Tibial artery (tissue), 4 donors: ENCODE measurements around the gene C3orf52.

Source experiments
- DNase-seq, 2 donors: peaks; one replicate each; pipeline ENCODE4 v3.0.0-alpha.2; 2019
- H3K27ac ChIP-seq, 2 donors: fragments of 200-600 bp; sonication (generic) in 1 of 2; 1 replicate in 1 of 2; 2 replicates in 1 of 2; pipeline ENCODE4 v1.5.1; 2018 to 2019; ENCODE audit warnings: mild to moderate bottlenecking in 1 of 2
- H3K27me3 ChIP-seq, 2 donors: fragments of 200-600 bp; sonication (generic) in 1 of 2; one replicate each; pipeline versions ENCODE4 v1.5.1 to v1.6.0; 2016 to 2019
- H3K36me3 ChIP-seq, 3 donors: fragments of 200-600 bp; sonication (generic) in 2 of 3; one replicate each; pipeline ENCODE4 v1.5.1; 2016 to 2019; ENCODE audit warnings: mild to moderate bottlenecking in 2 of 3
- H3K4me1 ChIP-seq, 4 donors: fragments of 200-600 bp; sonication (generic) in 2 of 4; 1 replicate in 3 of 4; 2 replicates in 1 of 4; pipeline ENCODE4 v1.5.1; 2016 to 2019
- H3K4me3 ChIP-seq, 2 donors: fragments of 200-600 bp; sonication (generic) in 1 of 2; 1 replicate in 1 of 2; 2 replicates in 1 of 2; pipeline ENCODE4 v1.5.1; 2018 to 2019; ENCODE audit warnings: mild to moderate bottlenecking in 2 of 2
- H3K9me3 ChIP-seq, 3 donors: fragments of 200-600 bp; sonication (generic) in 1 of 3; one replicate each; pipeline ENCODE4 v1.5.1; 2016 to 2019
- intact Hi-C: fragments of 100-400 bp; cut with DNase I; formaldehyde crosslinking; loops from one replicate; pipeline ENCODE4 v1.15.0; 2023; ENCODE audit warnings: low total_unique reads
- TF ChIP-seq, protein P1 (sequence below), 2 experiments: fragments of 200-600 bp in 1 of 2; fragments of 450-650 bp in 1 of 2; IDR thresholded peaks; one replicate each; pipeline ENCODE4 v1.5.1; 2017 to 2019; ENCODE audit warnings: antibody characterized with exemption in 2 of 2, mild to moderate bottlenecking in 1 of 2, moderate library complexity in 1 of 2

C3orf52 gene

GRCh38 chr3:112132975-112133448 is 46.8 kb downstream of the C3orf52 start, which contains the start of gene GCSAM:
Gene GCSAM, minus strand, starts transcription at chr3:112133248. Its CDS starts 128 bp downstream, at chr3:112133120.
- H3K4me1 ChIP-seq: no peaks in the 10 kb centered on the region
- H3K36me3 ChIP-seq: peaks cover 0 to 6% (median 0%) of the 10 kb centered on the region in 3 donors
- no peak within 1 kb of the TSS for H3K4me3 ChIP-seq
- intact Hi-C loops: no loop called here
- no peaks in the 10 kb centered on the region for H3K27me3 ChIP-seq
- H3K9me3 ChIP-seq: no peaks in the 10 kb centered on the region
- no peak within 1 kb of the TSS for H3K27ac ChIP-seq
- TF ChIP-seq, protein P1, sequence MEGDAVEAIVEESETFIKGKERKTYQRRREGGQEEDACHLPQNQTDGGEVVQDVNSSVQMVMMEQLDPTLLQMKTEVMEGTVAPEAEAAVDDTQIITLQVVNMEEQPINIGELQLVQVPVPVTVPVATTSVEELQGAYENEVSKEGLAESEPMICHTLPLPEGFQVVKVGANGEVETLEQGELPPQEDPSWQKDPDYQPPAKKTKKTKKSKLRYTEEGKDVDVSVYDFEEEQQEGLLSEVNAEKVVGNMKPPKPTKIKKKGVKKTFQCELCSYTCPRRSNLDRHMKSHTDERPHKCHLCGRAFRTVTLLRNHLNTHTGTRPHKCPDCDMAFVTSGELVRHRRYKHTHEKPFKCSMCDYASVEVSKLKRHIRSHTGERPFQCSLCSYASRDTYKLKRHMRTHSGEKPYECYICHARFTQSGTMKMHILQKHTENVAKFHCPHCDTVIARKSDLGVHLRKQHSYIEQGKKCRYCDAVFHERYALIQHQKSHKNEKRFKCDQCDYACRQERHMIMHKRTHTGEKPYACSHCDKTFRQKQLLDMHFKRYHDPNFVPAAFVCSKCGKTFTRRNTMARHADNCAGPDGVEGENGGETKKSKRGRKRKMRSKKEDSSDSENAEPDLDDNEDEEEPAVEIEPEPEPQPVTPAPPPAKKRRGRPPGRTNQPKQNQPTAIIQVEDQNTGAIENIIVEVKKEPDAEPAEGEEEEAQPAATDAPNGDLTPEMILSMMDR (IDR thresholded peaks at IDR 0.05): no peak
- DNase-seq: peak; percentile 65 to 68

DNA sequence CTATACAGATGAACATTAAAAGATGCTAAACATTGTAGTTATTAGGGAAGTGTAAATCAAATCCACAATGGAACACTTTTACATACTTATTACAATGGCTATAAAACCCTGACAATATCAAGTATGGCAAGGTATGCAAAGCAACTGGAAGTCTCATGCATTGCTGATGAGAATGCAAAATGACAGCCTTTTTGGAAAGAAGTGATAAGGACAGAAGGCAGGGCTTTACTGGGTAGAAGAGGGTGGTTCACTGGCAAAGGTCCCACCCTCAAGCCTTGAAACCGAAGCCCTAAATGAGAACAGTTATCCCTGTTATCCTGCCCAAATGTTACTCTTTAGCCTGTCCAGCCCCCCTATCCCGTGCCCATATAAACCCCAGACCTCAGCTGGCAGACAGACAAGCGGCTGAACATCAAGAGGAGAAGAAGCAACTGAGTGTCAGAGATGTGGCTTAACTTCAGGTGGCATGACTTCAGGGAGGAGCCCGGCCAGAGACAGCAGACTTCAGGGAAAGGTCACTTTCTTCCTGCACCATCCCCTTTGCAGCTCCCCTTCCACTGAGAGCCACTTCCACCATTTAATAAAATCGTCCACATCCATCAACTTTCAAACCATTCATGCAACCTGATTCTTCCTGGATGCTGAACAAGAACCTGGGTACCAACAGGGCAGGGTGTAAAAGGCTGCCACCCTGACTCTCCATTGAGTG is 47.6 kb downstream of the C3orf52 start:
- H3K27ac ChIP-seq: no peak overlapping the region

GRCh38 chr3:112134335-112135124 is 48.3 kb downstream of the C3orf52 start:
- Histone ChIP-seq H3K27me3 (no peaks in the 10 kb centered on the region), H3K36me3 (peaks cover 0 to 6% (median 0%) of the 10 kb centered on the region in 3 donors), H3K4me1 (no peaks in the 10 kb centered on the region), H3K9me3 (no peaks in the 10 kb centered on the region), H3K4me3 (no peak overlapping the region), H3K27ac (no peak overlapping the region)
- intact Hi-C loops: no loop called here
- TF ChIP-seq, protein P1 (IDR thresholded peaks at IDR 0.05): no peak
- no peak for DNase-seq

More for the DNA sequence above, 47.6 kb downstream of the C3orf52 start:
- intact Hi-C loops: no loop called here
- TF ChIP-seq, protein P1 (IDR thresholded peaks at IDR 0.05): no peak
- Histone ChIP-seq H3K4me1 (no peaks in the 10 kb centered on the region), H3K4me3 (no peak overlapping the region), H3K9me3 (no peaks in the 10 kb centered on the region), H3K36me3 (peaks cover 0 to 6% (median 0%) of the 10 kb centered on the region in 3 donors), H3K27me3 (no peaks in the 10 kb centered on the region)
- DNase-seq: no peak

DNA sequence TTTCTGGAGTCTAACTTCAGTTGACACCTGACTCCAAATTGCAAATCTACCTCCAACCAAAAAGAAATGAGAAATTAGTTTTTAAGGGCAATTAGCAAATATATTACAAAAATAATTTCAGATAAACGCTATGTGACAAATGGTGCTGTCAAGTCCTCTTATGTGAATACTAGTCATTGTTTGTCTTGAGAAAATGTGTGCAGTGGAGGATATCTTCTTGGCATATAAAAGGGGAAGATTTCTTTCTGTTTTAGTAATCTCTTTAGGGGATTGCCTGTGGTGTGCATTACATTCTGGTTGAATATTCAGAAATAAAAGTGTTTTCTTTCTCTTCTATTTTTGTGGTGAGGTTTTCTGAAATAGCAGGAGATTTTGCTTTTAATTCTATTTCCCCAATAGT is 49.9 kb downstream of the C3orf52 start:
- no peak overlapping the region for H3K4me3 ChIP-seq
- intact Hi-C loops: no loop called here
- H3K36me3 ChIP-seq: no peaks in the 10 kb centered on the region
- no peak overlapping the region for H3K27ac ChIP-seq
- no peaks in the 10 kb centered on the region for H3K9me3 ChIP-seq
- no peaks in the 10 kb centered on the region for H3K4me1 ChIP-seq
- DNase-seq: no peak
- no peaks in the 10 kb centered on the region for H3K27me3 ChIP-seq
- TF ChIP-seq, protein P1 (IDR thresholded peaks at IDR 0.05): no peak

DNA sequence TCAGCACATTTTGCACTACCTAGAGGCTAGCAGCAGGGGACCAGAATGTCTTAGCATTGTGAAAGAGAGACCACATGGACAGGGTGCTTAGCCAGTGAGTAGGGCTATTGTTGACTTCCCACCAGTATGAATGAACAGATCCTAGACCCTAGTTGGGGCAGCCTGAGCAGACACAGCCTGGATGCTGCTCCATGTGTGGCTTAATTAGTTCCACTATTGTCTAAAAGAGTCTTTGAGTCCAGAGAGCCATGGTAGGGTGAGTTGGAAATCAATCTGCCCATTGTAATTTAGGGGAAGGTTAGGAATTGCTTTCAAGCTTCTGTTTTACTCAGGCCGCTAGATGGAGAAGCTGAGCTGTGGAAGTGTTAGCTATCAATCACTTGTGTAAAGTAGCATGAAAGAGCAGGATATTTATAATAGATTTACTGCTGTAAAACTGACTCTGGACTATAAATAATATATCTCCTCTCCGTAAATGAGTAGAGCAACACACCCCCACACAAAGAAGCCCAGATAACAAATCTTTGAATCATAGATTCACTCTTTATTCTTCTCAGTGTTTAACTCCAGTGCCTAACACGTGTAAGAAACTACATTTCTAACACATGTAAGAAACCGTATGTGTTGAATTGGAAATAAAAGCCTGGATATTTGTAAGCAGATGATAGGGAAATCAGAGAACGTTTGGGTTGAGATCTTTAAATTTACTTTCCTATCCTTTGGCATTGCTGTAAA is 50.9 kb downstream of the C3orf52 start:
- TF ChIP-seq, protein P1 (IDR thresholded peaks at IDR 0.05): peak in 1 of 2 experiments; percentile 7
- H3K27ac ChIP-seq: no peak overlapping the region
- no peaks in the 10 kb centered on the region for H3K9me3 ChIP-seq
- H3K27me3 ChIP-seq: no peaks in the 10 kb centered on the region
- no peak for DNase-seq
- H3K4me3 ChIP-seq: no peak overlapping the region
- no peaks in the 10 kb centered on the region for H3K36me3 ChIP-seq
- intact Hi-C loops: no loop called here
- no peaks in the 10 kb centered on the region for H3K4me1 ChIP-seq
